GM21360 (cell line): Measurements from ENCODE around the gene STXBP5L.
"Not testable (repeated sequence)": the region's sequence is repeated elsewhere in the genome, so short reads cannot be mapped to it uniquely, and the experiment has no call there.

Experiments
- ATAC-seq: cut with Tn5 transposase; IDR thresholded peaks from one replicate; pipeline ENCODE4 v1.9.1; 2021; ENCODE audit warnings: mild to moderate bottlenecking, moderate library complexity; ENCODE audit not compliant: unreplicated experiment

STXBP5L gene

DNA sequence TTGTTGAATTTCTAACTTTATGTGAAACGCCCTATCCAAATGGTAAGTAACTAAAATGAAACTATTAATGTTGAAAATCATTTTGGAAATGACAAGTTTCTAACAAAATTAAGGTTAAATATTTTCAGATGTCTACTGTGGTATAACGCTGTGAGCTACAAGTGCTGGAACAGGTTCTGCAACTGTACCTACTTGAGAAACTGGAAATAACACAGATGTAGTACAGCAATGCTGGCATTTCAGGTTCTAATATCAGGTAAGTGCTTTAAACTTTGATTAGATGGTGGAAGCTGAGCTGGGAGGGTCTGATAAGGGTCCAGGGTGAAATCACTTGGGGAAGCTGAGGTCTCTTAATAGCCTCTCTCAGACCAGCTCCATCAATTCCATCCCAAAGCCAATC is 315.1 kb downstream of the STXBP5L start:
- ATAC-seq = no peak

DNA sequence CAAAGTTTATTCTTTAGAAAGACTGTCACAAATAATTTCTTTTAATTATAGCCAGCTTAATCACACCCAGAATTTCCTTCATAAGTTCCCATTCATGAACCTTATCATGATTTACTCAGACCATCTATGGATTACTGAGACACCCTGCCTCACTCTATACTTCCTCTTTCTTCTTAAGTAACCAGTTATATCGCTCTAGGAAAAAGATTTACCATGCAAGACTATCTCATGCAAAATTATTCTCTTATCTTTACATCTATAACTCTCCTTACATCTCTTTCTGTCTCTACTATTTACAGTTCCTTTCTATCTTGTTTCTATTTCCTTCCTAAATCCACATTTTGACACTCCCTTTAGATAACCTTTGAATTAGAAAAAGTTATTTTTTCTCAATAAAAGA is 321.0 kb downstream of the STXBP5L start:
- ATAC-seq = no peak

DNA sequence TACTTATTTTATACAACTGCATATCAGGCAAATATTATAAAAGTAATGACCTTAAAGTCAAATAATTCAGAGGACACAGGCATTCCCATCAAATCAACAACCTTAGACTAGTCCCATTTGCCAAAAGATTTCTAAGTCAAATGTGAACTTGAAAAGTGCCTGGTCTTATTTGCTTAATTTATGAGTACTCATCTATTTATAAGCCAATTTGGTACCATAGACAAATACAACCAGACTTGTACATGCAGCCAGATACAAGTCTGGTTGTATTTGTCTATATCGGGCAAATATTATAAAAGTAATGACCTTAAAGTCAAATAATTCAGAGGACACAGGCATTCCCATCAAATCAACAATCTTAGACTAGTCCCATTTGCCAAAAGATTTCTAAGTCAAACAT is 322.2 kb downstream of the STXBP5L start:
- not testable (repeated sequence) for ATAC-seq

DNA sequence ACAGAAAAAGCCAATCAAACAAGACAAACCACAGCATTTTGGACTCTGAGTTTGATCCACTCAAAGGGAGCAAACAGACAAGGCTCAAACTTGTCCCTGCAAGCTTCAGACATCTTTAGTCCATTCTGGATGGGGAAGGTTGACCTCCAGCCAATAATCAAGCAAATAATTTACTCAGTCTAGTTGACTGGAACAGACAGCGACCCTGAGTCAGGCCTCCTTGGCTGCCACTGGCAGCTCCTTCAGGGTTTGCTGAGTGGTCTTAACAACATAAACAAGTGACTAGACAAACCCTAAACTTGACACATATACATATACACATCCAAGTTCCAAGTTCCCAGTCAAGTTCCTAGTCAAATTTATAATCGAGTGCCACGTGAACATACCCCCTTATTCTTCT is 323.9 kb downstream of the STXBP5L start:
- ATAC-seq = no peak

DNA sequence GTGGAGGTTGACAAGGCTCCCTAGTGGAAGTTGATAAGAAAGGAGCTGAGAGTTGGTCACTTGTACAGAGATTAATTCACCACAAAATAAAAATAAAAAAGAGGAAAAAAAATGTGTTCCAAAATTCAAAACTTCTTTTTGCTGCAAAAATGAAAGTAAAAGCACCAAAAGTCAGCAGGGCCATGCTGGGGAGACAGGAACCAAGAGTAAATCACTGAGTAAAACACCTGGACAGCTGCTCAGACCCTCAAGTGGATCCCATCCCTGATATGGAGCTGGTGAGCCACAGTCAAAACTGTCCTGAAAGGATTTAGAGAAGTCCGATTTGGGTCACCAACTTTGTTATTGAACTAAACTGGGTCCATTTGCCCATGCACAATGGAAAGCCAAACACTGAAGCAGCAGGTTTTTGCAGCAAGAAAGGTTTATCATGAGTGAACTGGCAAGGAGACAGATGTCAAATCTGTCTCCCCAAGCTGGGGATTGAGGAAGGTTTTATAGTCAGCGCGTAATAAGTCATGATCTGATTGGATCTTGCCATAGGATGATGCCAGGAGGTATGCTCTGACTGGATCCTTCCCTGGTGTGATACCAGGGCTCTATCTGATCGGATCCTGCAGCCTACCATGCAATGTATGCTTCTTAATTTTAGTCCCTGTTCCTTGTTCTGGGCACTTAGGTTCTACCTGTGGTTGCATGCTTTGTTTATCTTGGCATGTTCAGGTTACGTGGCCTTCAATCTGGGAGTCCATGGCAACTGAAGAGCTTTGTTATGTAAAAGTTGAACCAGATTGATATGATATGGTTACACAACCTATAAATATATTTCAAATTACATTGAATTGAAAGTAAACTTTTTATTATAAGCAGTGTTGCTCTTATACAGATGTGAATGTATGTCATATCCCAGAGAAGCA is 324.6 kb downstream of the STXBP5L start:
- ATAC-seq = no peak

DNA sequence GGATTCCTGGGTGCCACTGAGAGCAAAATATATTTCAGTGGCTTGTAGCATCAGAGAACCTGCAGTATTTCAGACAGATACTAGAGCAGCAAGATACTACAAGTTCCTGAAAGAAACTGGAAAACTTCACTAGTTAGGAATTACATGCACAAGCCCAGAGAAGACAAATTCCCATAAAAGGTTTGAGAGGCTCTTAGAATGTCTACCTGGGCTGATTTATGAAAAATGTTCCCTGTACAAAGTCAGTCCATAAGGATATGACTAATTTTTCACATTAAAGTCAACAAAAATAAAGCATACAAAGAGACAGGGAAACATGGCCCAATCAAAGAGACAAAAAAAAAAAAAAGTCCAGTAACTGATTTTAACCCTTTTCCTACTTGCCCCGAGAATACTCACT is 335.2 kb downstream of the STXBP5L start:
- no peak for ATAC-seq

DNA sequence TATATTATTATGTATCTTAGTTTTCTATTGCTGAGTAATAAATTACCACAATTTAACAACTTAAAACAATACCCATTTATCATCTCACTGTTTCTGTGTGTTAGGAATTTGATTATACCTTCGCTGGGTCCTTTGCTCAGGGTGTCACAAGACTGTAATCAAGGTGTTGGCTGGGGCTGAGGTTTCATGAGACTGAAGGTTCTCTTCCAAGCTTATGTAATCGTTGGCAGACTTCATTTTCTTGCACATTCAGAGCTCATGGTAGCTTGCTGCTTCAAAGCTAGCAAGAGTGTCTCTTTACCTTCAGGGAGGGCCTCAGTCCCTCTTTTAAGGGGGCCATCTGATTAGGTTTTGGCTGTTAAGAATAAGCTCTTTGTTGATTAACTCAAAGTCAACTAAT is 344.7 kb downstream of the STXBP5L start:
- ATAC-seq = no peak

DNA sequence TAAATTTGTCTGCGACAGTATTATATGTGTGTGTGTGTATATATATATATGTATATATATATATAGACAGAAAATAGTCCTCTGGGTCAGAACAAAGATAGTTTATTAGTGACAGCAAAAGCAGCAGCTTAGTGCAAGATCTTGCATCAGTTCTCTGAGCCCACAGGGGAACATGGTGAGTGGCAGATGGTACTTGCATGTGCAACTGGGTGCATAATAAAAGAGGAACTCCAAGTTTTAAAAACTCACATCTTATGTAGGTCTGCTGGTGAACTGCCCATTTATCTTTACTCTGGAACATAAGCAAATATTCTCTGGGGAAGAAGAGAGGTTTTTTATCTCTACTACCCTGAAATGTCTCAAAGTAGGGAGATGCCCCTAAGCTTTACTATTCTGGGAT is 361.4 kb downstream of the STXBP5L start:
- no peak for ATAC-seq

DNA sequence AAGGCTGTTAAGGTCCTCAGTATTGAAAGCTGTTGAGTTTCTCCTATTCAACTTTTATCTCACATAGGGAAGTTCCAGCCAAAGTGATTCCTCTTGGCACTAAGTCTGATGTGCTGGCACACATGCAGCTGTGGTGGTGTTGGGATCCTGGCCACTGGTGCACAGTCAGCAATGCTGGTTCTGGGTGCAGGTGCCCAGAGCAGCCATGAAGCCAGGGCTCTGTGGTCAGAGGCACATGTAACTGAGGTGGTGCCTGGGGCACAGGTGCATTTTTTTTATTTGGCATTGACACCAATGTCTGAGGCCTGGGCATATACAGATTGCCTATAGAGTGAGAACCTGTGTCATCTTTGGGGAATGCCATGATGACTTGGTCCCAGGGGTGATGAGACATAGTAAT is 366.4 kb downstream of the STXBP5L start:
- no peak for ATAC-seq

DNA sequence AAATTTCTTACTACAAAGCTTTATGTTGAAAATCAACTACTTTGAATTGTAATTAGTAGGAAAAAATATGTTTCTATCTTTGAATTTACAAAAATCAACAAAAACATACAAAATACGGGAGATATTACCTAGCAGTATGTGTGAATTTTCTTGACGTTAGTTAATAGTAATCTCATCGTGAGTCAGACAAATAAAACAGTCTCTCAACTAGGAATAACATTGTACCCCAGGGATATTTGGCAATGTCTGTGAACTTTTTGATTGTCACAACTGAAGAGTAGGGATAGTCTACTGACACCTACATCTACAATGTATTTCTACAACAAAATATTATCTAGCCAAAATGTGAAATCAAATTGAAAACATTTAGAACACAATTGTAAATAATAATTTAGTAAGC is 387.4 kb downstream of the STXBP5L start:
- no peak for ATAC-seq

DNA sequence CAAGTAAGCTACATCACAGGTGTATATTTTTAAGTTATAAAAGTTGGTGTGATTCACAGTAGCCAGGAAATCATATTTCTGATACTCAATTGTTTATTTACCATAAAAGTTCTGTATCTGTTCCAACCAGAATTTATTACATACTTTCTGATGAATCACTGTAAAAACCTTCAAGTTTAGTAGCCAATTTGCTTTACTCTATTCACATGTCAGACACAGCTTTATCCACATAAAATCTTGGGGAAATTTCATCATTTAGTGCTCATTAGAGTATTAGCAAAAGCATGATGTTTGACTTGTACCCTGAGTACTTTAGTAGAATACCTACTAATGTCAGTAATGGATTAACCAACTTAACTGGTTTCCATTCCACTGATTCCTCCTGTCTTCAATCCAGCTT is 388.0 kb downstream of the STXBP5L start:
- ATAC-seq = no peak

DNA sequence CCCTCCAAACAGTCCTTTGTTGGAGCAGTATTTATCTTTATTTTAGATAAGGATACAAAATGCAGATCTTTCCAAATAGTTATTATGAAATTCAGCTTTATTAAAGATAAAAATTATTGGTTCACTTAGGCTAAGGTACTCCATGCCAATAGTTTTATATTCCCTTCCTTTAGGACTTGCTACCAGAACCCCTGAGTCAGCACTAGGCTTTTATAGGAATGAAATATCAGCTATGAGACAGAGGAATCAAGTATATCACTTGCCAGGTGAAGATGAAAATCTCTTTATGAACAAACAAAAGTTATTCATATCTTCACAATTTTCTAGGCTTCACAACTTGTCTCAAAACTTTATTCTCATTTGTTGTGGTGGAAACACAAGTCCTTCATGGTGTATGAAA is 416.3 kb downstream of the STXBP5L start:
- no peak for ATAC-seq

DNA sequence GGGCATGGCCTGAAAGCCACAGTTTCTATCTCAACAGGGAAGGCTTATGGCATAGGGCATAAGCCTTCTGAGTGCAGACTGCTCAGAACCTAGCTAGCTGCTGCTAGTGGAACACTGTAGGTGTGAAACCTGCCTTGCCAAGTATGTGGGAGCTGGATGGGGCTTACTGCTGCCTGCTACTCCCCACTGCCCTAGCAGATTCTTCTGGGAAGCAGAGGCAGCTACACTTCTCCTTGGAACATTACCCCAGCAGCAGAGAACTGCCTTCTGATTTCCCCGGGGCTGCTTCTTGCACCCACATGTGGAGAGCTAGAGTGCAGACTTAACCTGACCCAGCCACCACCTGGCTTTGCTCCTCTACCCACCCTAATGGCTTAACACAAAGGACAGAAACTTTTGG is 422.1 kb downstream of the STXBP5L start:
- ATAC-seq = no peak

DNA sequence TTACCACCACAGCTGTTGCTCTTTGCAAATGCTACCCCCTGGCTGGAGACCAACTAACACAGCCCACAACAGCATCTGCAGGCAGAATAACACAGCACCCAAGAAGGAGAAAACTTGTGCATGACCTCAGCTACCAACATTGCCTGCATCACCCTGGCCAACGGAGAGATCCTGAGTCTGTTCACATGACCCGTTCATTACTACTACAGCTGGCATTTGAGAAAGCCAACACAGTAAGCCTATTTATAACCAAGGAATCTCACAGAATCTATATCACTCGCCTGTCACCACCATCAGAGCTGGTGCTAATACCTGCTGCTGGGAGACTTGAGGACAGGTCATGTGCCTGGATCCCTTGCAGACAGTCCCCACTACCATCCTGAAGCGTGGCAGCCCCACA is 422.6 kb downstream of the STXBP5L start:
- ATAC-seq = no peak

DNA sequence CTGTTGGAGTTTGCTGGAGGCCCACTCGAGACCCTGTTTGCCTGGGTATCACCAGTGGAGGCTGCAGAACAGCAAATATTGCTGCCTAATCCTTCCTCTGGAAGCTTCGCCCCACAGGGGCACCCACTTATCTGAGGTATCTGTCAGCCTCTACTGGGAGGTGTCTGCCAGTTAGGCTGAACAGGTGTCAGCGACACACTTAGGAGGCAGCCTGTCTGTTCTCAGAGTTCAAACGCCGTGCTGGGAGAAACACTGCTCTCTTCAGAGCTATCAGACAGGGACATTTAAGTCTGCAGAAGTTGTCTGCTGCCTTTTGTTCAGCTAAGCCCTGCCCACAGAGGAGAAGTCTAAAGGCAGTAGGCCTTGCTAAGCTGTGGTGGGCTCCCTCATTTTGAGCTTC is 448.0 kb downstream of the STXBP5L start:
- ATAC-seq = not testable (repeated sequence)

DNA sequence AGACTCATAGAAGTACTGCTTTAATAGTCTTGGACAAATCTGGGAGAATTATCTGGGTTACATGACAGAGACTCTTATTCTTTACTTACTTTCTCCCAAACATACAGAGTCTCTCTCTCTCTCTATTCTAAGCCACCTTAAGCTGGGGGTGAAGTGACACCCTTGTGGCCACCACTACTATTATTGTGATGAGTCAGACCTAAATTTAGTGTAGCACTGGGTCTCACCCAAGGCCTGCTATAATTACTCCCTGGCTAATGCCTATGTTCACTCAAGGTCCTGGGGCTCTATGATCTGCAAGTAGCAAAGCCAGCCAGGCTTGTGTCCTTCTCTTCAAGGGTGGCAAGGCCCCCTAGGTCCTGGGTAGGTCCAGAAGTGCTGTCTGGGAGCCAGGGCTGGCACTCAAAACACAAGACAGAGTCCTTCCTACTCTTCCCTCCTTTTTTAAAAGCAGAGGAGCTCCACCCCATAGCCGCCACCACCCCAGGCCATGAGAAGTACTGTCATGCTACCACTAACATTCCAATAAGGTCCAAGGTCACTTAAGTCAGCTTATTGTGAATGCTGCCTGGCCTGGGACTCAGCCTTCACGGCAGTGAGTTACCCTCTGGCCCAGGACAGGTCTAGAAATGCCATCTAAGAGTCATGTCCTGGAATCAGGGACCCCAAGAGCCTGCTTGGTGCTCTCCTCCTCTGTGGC is 454.2 kb downstream of the STXBP5L start:
- ATAC-seq = peak; percentile 93

DNA sequence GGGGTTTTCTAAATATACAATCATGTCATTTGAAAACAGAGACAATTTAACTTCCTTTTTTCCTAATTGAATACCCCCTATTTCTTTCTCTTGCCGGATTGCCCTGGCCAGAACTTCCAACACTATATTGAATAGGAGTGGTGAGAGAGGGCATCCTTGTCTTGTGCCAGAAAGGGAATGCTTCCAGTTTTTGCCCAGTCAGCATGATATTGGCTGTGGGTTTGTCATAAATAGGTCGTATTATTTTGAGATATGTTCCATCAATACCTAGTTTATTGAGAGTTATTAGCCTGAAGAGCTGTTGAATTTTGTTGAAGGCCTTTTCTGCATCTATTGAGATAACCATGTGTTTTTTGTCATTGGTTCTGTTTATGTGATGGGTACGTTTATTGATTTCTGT is 480.3 kb downstream of the STXBP5L start:
- ATAC-seq = not testable (repeated sequence)

DNA sequence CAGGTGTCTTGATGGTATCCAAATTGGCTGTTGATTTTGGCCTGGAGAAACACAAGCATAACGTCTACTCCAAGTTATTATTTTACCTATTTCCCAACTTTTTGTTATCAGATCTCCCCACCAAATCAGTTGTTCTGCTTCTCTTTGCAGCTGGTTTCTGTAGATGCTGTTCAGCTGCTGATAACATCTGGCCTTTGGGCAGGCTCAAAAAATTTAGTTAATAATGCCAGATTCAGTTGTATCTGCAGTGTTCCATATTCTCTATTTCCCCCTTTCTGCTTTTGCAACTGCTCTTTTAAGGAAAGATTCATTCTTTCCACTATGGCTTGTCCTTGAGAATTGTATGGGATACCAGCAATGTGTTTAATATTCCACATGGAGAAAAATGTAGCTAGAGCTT is 488.0 kb downstream of the STXBP5L start:
- ATAC-seq = not testable (repeated sequence)

DNA sequence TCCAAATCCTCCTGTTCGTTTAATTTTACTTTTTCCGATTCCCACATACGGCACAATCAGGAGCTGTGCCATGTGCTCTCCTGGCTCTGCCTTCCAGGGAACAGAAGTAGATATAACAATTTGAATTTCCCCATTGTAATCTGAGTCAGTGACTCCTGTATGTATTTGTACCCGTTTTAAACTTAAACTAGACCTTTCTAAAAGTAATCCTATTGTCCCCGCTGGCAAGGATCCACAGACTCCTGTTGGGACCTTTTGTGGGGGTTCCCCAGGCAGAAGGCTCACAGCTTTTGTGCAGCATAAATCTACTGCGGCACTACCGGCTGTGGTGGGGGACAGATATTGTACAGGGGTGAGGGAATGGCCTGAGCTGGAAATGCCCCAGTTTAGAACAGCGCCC is 490.0 kb downstream of the STXBP5L start:
- not testable (repeated sequence) for ATAC-seq

DNA sequence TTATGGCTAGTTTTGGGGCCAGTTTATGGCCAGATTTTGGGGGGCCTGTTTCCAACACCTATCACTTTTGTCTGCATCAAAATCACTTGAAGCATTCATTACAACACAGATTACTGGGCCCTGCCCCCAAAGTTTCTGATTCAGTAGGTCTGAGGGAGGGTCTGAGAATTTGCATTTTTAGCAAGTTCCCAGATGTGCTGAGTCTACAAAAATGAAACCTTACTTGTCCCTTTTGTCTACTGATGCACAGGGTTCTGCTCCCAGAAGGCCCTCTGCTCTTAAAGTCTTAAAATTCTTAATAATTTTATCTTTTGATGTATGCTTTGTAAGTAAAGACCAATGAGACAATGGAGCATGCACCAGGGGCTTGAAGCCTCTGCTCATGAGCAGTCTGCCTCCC is 491.8 kb downstream of the STXBP5L start:
- ATAC-seq = no peak

DNA sequence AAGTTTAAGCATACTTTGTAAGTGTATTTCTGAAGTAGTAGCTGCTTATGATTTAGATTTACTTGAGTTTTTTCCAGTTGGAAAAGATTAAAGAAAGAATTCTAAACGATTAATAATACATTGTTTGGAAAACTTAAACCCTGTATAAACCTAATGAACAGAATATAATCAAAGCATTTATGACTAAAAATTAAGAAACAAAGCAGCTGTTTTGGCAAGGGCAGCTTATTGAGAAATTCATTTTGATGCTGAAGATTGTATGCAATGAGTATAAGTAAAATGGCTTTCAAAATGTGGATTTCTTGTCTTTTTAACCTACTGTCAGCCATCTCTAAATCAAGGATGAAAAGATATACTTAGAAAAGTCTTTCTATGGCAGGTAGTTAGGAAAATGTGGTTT is 497.6 kb downstream of the STXBP5L start:
- no peak for ATAC-seq

DNA sequence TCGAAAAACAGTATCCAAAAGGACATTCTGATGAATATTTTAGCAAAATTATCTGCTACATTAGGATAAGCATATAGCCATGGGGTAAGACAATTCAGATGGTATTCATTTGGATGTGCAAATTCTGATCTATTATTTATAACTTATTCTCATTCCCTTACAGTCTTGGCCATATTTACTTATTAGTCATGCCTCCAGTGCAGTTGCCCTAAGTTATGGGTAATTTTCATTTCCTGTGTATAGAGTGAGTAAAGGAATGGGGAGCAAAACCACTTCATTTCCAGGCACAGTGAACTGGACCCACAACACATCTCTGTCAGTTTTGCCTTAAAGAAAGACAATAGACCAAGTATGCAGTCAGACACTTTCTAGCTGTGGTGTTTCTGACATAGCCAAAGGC is 503.5 kb downstream of the STXBP5L start:
- ATAC-seq = no peak
